ENCODE results near the gene SLC38A10.

SLC38A10 gene

GRCh38 chr17:81251709-81252301 is 43.3 kb downstream of the SLC38A10 start:
- no peak for DNase-seq

- DNase-seq, result no peak
These were observed 43.9 kb downstream of the SLC38A10 start for GRCh38 chr17:81251094-81251708.

GRCh38 chr17:81250286-81251093 is 44.6 kb downstream of the SLC38A10 start:
- DNase-seq, result no peak

- DNase-seq, result no peak
These were observed 45.7 kb downstream of the SLC38A10 start for GRCh38 chr17:81249223-81250040.

- DNase-seq, result no peak
These were observed 46.5 kb downstream of the SLC38A10 start for GRCh38 chr17:81248649-81249048.

- DNase-seq, result no peak
These were observed 47.6 kb downstream of the SLC38A10 start for GRCh38 chr17:81247339-81247990.

GRCh38 chr17:81246679-81247338 is 48.3 kb downstream of the SLC38A10 start:
- DNase-seq, result no peak

GRCh38 chr17:81246343-81246670 is 48.8 kb downstream of the SLC38A10 start:
- DNase-seq, result no peak

GRCh38 chr17:81245665-81246342 is 49.3 kb downstream of the SLC38A10 start:
- no peak for DNase-seq

GRCh38 chr17:81245024-81245664 is 50.0 kb downstream of the SLC38A10 start:
- peak; percentile 63 for DNase-seq

GRCh38 chr17:81244358-81245023 is 50.6 kb downstream of the SLC38A10 start:
- DNase-seq, result no peak

GRCh38 chr17:81243333-81243664 is 51.8 kb downstream of the SLC38A10 start:
- no peak for DNase-seq

GRCh38 chr17:81242421-81243332 is 52.4 kb downstream of the SLC38A10 start:
- no peak for DNase-seq

- peak; percentile 65 for DNase-seq
These were observed 53.3 kb downstream of the SLC38A10 start for GRCh38 chr17:81241648-81242420.

GRCh38 chr17:81241203-81241602 is 53.9 kb downstream of the SLC38A10 start:
- no peak for DNase-seq

GRCh38 chr17:81240761-81241160 is 54.3 kb downstream of the SLC38A10 start:
- DNase-seq, result no peak

GRCh38 chr17:81239714-81240555 is 55.2 kb downstream of the SLC38A10 start:
- peak; percentile 61 for DNase-seq
